NCI-H524 (cell line): ENCODE results near the gene SESN3.
"Not testable (repeated sequence)": the region's sequence is repeated elsewhere in the genome, so short reads cannot be mapped to it uniquely, and the experiment has no call there.

Source experiments
- DNase-seq, 2 experiments: peaks; one replicate each; lab custom pipeline; 2025; lab: John Stamatoyannopoulos, UW

Gene SESN3, protein sequence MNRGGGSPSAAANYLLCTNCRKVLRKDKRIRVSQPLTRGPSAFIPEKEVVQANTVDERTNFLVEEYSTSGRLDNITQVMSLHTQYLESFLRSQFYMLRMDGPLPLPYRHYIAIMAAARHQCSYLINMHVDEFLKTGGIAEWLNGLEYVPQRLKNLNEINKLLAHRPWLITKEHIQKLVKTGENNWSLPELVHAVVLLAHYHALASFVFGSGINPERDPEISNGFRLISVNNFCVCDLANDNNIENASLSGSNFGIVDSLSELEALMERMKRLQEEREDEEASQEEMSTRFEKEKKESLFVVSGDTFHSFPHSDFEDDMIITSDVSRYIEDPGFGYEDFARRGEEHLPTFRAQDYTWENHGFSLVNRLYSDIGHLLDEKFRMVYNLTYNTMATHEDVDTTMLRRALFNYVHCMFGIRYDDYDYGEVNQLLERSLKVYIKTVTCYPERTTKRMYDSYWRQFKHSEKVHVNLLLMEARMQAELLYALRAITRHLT

GRCh38 chr11:95231127-95231880, at the start of gene SESN3:
SESN3 (minus strand) TSS chr11:95231202; CDS start chr11:95230860, 342 bp downstream.
- peak; percentile 97 to 98 for DNase-seq

GRCh38 chr11:95279921-95280868, 49.2 kb upstream of the SESN3 start:
- DNase-seq, result peak in 1 of 2 experiments; percentile 57

GRCh38 chr11:95277868-95278267, 46.9 kb upstream of the SESN3 start:
- DNase-seq, result no peak

GRCh38 chr11:95276139-95276538, 45.1 kb upstream of the SESN3 start:
- no peak for DNase-seq

DNA sequence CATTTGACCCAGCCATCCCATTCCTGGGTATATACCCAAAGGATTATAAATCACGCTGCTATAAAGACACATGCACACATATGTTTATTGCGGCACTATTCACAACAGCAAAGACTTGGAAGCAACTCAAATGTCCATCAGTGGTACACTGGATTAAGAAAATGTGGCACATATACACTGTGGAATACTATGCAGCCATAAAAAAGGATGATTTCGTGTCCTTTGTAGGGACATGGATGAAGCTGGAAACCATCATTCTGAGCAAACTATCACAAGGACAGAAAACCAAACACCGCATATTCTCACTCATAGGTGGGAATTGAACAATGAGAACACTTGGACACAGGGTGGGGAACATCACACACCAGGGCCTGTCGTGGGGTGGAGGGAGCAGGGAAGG, 42.6 kb upstream of the SESN3 start:
- not testable (repeated sequence) for DNase-seq

GRCh38 chr11:95269036-95269819, 38.2 kb upstream of the SESN3 start:
- DNase-seq, result no peak

- DNase-seq, result no peak
Observed at GRCh38 chr11:95268391-95268790, 37.4 kb upstream of the SESN3 start.

DNA sequence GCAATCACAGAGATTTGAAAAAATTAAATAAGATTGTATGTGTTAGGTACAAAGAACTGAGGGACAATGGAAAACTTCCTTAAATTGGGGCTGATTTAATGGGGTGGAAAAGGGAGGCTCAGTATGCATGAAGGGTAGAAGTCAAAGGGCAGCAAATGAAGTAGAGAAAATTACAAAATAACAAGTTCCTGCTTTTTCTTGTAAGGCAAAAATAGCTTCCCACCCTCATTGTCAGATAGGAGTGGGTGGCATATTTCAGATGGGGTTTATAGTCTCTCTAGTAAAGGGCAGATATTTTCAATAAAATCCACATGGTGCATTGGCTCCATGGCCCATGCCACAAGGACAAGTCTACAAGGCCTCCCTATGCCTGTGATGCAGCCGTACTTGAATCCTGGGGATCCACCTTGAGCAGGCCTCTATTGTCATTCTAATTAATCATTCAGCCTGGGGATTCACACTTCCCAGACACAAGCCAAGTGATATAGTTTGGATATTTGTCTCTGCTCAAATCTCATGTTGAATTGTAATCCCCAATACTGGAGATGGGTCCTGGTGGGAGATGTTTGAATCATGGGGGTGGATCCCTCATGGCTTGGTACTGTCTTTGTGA, 36.7 kb upstream of the SESN3 start:
- no peak for DNase-seq

DNA sequence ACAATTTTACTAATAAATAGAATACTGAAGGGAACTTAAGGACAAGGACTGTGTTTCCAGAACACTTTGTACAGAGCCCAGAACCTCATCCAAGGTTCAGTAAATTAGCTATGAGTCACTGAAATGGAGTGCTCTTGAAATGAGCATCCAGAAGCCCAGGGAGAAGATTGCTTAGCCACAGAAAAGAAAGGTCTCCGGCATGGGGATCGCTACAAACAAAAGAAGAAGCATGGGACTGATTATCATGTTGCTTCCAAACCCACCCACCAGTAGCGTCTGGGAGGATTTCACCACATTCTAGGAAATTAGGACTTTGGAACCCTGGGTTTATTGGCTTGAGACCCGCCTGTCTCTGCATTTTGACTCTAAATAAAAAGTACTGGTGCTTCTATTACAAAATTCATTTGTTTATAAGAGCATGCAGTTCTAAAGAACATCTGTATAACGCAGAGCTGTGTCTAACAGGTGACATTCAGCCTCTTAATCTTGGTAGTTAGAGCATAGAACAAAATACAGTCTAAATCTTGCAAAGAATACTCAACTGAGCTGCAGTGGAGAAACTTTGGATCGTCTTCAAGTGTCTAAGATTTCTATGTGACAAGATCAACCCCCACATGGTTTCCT, 35.9 kb upstream of the SESN3 start:
- no peak for DNase-seq

GRCh38 chr11:95264881-95265280, 33.9 kb upstream of the SESN3 start:
- no peak for DNase-seq

DNA sequence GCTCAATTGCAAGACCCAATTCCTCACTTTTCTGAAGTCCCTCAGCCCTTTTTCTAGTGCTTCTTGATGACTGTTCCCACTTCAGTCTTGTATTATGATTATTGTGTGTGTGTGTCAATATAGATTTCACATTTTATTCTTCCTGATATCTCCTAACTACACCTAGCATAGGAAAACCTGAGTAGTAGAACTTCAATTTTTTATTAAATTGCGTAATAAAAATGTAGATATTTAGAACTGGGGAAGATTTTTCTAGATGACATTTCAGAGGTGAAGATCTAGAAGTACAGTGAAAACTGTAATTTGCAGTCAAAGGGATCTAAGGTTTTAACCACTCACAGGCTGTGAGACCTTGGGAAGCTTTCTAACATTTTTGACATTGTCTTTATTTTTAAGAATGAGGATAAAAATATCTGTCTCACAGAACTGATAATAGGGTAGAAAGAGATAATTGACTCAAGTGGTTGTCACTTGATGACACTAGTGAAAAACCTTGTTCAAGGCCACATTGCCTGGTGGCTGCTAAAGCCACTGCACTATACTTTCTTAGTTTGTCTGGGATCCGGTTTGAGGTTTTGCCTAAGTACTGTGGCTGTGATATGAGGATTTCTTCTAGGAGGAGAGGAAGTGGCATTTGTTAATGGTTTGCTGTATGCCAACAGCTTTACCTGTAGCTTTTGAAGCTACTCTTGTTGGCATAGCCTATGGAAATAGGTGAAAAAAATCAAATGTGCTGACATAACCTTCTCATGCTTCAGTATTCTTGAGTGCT, 32.2 kb upstream of the SESN3 start:
- no peak for DNase-seq

GRCh38 chr11:95257456-95257971, 26.5 kb upstream of the SESN3 start:
- DNase-seq, result no peak

GRCh38 chr11:95256321-95256779, 25.3 kb upstream of the SESN3 start:
- no peak for DNase-seq

- no peak for DNase-seq
Observed at GRCh38 chr11:95255251-95256145, 24.5 kb upstream of the SESN3 start.

DNA sequence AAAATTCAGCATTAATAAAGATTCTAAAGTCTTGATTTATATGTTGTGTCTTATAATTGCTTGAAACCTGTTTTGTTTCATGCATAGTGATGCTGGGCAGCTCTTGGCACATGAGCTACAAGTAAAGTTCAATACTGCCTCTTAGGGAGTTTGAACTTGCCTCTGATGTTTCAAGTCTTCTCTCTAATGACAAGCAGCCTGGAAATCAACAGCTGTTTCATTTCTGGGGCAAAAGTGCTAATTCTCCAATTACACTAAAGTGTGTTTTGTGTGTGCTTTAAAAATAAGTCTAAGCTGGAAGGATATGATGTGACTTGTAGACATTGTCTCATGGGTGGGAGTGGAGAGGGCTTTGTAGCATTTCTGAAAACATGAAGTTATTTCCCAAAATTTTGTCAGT, 23.7 kb upstream of the SESN3 start:
- DNase-seq, result peak in 1 of 2 experiments; percentile 31

DNA sequence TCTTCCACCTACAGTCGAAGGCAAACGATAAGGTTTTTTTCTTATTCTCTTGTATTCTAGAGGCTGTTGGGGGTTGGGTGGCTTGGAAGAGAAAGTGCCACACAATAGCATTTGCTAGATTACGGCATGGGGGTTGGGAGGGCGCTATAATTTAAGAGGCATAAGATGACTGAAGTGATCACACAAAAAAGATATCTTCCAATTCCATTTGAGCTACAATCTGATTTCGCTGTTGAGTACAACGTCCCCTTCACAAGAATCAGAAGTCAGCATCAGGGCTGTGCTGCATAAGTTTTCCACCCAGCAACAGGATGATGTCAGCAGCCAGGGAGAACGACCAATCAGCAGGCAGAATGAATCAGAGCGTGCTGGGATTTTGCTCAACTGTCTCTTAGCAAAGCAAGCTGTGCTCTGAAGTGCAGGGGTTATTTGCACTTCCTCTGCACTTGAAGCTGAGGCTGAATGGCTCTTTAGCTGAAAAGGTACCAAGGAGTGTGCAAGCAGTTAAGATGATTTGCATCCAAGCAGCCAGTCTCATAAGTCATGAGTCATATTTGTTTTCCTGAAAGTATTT, 23.2 kb upstream of the SESN3 start:
- DNase-seq, result peak; percentile 87 to 96

DNA sequence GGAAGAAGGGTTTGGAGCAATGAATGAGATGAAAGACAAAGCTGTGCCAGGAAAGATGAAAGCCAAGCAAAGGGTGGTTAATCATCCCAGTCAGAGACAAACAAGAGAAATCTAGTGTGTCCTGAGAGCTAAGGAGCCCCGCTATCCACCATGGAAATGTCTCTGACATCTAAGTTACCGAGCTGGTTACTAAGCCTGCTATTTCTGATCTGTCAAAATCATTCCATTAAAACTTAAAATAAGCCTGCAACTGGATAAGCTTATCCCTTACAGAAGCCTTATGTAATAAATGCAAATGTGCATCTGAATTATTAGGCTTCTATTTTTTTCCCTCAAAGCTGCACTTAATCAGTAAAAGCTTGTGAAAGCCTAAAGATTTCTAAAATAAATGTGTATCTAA, 22.1 kb upstream of the SESN3 start:
- DNase-seq, result no peak

- no peak for DNase-seq
Observed at GRCh38 chr11:95252586-95252985, 21.6 kb upstream of the SESN3 start.
